SU-DHL-6 (cell line): ENCODE measurements around the gene MYBPC3.

Experiments
- EZH2phosphoT487 ChIP-seq: fragments of 200-600 bp; sonication (generic), shearing (Covaris generic); conservative IDR thresholded peaks from 2 replicates; pipeline ENCODE4 v1.6.1; 2018; ENCODE audit warnings: mild to moderate bottlenecking, antibody characterized with exemption, low read length, moderate library complexity, mixed read lengths
- TF ChIP-seq, protein P1 (sequence below): fragments of 200-600 bp; sonication (generic); IDR thresholded peaks from one replicate; pipeline ENCODE4 v1.5.1; 2017; ENCODE audit warnings: antibody characterized with exemption, mild to moderate bottlenecking, low read length, moderate library complexity; ENCODE audit not compliant: insufficient read depth, poor library complexity, severe bottlenecking

GRCh38 chr11:47332303-47332711 is 20.2 kb downstream of the MYBPC3 start:
- TF ChIP-seq, protein P1, sequence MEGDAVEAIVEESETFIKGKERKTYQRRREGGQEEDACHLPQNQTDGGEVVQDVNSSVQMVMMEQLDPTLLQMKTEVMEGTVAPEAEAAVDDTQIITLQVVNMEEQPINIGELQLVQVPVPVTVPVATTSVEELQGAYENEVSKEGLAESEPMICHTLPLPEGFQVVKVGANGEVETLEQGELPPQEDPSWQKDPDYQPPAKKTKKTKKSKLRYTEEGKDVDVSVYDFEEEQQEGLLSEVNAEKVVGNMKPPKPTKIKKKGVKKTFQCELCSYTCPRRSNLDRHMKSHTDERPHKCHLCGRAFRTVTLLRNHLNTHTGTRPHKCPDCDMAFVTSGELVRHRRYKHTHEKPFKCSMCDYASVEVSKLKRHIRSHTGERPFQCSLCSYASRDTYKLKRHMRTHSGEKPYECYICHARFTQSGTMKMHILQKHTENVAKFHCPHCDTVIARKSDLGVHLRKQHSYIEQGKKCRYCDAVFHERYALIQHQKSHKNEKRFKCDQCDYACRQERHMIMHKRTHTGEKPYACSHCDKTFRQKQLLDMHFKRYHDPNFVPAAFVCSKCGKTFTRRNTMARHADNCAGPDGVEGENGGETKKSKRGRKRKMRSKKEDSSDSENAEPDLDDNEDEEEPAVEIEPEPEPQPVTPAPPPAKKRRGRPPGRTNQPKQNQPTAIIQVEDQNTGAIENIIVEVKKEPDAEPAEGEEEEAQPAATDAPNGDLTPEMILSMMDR: no peak
- TF ChIP-seq EZH2phosphoT487: no peak
